GM18868 (cell line): ENCODE measurements around the gene NUP54.
A peak's percentile ranks its signal among the peaks of the same experiment; 100 is the strongest.

Source experiments
- ATAC-seq: cut with Tn5 transposase; IDR thresholded peaks from one replicate; pipeline ENCODE4 v1.9.1; 2021; ENCODE audit warnings: mild to moderate bottlenecking, moderate library complexity; ENCODE audit not compliant: unreplicated experiment

NUP54 gene, protein sequence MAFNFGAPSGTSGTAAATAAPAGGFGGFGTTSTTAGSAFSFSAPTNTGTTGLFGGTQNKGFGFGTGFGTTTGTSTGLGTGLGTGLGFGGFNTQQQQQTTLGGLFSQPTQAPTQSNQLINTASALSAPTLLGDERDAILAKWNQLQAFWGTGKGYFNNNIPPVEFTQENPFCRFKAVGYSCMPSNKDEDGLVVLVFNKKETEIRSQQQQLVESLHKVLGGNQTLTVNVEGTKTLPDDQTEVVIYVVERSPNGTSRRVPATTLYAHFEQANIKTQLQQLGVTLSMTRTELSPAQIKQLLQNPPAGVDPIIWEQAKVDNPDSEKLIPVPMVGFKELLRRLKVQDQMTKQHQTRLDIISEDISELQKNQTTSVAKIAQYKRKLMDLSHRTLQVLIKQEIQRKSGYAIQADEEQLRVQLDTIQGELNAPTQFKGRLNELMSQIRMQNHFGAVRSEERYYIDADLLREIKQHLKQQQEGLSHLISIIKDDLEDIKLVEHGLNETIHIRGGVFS

DNA sequence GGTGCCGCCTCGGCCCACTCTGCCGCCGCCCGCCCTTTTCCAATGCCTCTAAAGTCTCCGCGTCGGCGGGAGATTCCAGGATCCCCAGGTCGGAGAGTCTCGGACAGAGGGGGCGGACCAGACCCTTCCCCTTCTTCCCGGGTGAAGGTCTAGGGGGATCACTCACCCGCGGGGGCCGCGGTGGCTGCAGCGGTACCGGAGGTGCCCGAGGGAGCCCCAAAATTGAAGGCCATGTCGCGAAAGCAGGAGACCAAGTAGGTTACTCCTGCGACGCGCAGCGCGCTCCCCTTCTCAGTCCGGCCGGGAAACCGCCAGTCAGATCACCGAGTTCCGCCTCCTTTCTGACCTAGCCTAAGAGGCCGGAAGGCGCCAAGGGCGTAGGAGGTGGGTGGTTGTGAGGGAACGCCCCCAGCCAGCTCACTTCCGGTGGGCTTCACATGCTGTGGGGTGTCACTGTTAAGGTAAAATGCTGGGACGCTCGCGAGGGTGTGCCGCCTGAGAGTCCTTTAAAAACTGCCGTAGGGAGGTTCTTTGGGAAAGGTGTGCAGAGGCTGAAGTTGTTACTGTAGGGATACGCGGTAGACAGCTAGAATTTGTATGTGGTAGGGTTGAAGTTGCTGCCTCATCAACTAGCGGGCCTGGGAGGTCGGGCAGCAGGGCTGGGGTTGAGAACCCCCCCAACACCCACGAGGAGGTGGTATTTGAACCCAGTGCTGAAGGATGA, at the start of gene NUP54:
TSS of gene NUP54 (minus strand) at position 256 of the 724 bp plus-strand sequence. CDS start at position 233, 23 bp downstream.
- ATAC-seq = peak; percentile 99

DNA sequence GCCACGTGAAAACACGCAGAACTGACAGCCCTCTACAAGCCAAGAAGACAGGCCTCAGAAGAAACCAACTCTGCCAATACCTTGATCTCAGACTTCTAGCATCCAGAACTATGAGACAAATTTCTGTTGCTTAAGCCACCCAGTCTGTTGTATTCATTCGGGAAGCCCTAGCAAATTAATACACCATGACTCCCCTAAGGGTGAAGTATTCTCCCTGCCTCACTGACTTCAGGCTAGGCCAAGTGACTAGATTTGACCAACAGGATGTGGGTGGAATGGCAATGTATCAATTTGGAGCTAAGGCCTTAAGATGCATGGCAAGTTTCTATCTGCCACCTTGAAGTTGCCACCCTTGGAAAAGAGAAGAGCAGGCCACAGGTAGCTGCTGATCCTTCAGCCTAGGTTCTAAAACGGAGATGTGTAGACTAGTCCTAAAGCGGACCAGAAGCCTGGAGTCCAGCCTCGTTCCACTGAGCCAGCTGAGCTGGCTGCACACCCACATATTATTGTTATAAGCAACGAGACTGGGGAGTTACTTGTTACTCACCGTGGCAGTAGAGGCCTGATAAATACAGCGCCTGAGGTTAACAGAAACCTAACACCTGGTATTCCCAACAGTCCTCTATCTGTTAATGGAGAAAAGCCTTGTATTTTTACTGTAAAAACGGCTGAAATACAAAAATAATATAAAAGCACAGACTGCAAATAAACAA, 49.0 kb upstream of the NUP54 start:
- ATAC-seq = no peak

DNA sequence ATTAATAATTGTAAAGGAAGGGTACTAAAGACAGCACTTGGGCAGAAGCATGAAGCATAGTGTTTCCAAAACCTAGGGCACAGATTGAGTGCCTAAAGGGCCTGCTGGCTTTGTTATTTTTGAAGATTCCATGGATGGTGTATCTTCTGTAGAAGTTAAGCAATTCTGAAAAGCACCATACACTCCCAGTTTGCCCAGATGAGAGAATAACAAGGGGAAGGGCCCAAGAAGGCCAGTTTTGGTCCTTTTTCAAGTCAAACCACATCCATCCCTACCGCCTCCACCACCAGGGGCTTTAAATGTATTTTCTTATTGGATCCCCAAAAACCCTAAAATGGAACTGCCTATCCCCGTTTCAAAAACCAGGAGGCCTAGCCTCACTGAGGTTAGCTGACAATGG, 48.2 kb upstream of the NUP54 start:
- ATAC-seq = no peak

DNA sequence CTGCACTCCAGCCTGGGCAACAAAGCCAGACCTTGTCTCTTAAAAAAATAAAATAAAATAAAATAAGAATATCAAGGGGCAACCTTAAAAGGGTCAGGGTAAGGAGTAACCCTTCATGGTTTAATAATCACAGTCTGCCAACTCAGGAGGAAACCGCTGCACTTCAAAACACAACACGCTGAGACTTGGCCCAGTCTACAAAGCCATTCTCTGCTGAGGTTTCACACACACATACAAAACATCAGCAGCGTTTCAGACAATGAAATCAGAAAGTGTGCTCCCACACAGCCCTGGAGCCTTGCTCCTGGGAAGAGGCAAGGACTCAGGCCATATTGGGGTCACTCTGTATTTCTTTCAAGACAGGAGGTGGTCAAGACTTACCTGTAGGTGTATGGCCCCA, 47.1 kb upstream of the NUP54 start:
- no peak for ATAC-seq

DNA sequence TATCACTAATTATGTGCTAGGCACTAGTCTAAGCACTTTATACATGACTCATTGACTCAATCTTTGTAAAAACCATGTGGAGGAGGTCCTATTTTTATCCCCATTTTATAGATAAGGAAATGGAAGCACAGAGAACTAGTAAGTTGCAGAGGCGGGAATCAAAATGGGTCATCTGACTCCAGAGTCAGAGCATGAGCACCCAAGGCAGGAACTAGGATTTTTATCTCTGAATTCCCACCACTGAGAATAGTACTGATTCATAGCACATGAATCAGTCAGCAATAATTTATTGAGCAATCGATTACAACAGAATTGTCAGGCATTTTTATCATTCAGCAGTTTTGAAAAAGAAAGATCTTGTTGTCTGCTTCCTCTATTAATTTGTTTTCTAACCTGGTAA, 46.1 kb upstream of the NUP54 start:
- ATAC-seq = no peak

DNA sequence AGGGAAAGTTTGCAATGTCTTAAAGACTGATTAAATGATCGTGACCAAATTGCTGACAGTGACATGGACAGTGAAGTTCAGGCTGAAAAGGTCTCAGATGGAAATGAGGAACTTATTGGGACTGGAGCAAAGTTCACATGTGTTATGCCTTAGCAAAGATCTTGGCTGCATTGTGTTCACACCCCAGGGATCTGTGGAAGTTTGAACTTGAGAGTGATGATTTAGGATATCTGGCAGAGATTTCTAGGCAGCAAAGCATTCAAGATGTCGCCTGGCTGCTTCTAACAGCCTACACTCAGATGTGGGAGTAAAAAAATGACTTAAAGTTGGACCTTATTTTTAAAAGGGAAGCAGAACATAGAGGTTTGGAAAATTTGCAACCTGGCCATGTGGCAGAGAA, 44.0 kb upstream of the NUP54 start:
- no peak for ATAC-seq

DNA sequence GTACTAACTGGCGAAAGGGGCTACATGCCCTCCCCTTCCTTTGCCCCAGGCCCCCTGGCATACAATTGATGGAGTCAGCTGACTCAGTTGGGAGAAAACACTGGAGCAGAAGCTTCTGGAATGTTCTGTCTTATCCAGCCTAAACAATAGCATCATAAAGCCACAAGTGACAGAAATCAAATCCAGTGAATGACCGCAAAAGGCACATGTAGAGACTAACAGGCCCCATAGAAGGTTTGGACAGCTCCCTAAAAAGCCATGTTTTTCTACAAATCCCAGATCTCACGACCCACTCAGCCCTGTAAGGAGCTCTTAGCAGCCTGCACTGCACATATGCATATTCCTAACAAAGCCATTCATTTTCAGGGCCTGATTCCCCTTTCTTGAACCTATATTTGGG, 40.4 kb upstream of the NUP54 start:
- no peak for ATAC-seq

DNA sequence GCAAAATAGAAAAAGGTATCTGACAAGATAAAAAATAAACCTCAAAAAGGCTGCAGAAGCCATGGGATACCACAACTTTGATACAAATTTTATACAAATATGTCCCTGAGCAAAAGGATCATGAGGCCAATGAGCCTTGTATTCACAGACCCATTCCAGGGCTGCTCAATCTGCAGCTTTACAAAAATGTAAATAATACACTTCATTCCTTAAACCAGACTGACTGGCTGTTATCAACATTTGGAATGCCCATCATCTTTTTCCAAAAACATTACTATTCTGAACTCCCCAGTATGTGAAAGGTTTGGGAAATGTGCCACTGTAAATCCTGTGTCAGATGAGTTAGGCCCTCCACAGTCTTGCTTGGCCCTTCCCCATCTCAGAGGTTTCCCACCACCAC, 40.0 kb upstream of the NUP54 start:
- ATAC-seq = no peak

DNA sequence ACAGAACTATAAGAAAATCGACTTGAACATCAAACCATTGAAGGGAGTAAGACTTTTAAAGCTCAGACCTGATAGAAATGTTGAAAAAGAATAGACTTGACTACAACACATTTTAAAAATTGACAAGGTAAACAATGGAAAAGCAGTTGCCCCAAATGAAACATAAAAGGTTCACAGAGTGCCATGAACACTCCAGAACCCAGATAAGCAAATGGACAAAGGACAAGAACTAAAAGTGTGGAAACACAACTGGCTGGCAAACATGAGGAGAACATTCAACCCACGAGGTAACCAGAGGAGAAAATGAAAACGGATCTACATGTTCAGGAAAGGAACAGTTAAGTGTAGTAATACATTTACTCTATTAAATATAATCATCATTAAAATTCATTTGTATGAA, 39.0 kb upstream of the NUP54 start:
- no peak for ATAC-seq

DNA sequence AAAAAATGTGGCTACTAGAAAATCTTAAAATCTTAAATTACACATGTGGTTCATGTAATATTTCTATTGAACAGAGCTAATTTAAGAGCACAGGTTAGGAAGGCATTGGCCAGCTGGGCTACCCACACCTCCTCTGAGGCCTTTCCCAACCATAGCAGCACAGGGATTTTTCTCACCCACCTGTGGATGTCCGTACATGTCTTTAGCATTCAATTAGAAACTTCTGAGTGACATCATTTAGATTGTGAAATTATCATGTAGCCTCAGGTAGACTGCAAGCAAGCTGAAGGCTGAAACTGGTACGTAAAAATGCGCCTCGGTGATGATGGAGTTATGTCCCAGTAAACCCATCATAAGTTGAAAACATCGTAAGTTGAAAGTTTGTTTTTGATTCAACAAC, 34.3 kb upstream of the NUP54 start:
- no peak for ATAC-seq

DNA sequence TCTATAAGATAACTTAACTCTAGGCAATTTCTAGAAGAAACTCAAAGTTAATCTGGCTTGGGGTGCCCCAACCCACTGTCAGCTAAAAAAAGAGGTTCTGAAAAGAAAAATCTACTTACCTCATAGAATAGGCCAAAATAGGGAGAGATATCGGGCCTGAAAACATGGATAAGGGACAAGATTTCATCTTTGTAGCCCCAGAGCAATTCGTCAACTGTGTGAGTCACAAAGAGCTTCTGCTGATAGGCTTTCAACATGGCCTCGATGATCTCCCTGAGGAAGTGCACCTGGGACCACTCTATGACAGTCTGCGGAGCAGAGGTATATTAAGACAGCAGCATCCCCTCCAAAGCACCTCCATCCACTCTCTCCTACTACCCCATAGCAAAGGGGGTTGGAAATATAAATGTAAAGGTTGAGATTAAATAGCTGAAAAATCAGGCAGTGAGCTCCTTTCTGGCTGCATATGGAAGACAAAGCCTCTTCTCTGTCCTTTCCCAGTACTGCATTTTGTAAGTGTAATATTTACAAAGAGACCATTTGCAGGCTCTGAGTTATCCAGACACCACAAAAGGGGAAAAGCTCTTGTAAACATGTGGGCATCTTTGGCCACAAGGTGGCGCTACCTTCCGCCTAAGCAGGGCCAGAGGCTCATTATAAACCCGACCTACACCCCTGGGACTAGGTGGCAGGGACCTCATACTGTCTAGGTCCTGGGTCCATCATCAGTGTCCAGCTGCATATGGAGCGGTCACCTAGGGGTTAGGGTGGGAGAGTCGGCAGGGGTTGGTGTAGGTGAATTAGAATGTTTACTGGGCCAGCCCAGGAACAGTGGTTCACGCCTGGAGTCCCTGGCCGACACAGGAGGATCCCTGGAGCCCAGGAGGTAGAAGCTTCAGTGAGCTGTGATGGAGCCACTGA, 31.5 kb upstream of the NUP54 start:
- ATAC-seq = peak; percentile 90

DNA sequence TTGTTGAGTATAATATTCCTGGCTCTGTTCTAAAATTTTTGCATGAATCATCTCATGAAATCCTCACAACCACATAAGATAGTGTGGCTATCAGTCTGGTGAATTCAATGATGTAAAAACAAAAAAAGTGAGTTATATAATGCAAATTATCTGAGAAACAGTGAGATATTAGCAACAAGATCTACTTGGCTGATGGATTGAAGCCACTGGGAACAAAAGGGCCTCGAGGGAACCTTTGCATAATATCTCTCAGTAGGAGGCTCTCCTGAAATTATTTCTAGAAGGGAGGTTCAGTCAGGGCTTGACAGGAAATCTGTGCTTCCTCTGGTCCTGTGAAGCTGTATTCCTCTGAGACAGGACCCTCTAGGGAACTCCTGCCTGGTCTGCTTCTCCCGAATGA, 30.1 kb upstream of the NUP54 start:
- no peak for ATAC-seq

DNA sequence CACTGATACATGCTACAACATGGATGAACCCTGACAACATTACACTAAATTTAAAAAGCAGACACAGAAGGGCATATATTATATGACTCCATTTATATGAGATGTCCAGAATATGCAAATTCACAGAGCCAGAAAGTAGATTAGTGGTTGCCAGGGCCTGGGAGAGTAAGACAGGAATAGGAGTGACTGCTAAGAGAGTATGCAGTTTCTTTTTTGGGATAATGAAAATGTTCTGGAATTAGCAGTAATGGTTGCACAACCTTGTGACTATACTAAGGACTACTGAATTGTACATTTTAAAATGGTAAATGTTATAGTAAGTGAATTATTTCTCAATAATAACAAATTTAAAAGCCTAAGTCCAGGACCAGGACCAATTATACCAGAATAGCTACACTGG, 29.5 kb upstream of the NUP54 start:
- no peak for ATAC-seq

DNA sequence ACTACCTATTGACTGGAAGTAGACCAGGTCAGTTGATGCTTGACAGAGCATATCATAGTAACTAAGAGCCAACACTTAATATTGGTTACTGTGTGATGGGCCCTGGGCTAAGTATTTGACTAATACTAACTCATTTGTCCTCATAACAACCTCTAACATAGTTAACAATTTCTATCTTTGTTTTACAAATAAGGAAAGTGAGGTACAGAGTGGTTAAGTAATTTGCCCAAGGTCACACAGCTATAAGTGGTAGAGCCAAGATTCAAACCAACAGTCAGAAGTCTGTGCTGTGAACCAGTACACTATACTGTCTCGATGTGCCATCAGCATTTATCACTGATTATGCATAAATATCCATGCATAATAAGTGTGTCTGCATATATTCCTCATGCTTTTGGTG, 27.1 kb upstream of the NUP54 start:
- ATAC-seq = no peak

DNA sequence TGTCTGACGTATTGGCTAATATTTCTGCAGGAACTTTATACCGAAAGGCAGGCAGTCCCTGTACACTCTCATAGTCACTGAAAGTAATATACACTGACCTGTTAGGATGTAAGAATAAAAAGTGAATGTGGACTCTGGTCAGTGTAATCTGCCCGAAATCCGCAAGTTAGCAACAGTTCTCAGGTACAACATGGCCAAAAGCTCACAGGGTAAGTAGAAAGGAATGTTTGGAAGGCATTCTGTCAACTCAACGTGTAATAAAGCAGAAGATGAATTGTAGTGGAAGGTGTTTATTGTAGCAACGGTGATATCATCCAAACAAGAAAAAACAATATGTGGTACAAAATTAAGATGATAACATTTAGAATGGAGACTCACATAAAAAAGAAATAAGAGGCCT, 26.0 kb upstream of the NUP54 start:
- no peak for ATAC-seq

DNA sequence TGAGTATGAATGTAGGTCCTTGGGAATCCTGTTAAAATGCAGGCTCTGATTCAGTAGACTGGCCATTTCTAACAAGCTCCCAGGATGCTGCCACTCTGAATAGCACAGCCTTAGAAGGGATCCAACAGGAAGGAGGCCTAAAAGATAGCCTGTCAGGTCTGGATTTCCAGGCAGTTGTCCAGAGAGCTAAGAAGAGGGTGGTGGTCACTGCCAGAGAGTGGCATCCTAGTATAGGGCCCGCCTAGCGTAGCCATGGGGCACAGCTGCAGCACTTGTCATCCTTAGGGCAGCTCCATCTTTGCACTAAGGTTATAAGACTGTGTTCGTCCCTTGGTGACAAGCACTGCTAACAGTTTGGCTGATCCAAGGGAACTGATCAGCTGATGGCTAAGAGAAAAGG, 20.5 kb upstream of the NUP54 start:
- ATAC-seq = no peak

DNA sequence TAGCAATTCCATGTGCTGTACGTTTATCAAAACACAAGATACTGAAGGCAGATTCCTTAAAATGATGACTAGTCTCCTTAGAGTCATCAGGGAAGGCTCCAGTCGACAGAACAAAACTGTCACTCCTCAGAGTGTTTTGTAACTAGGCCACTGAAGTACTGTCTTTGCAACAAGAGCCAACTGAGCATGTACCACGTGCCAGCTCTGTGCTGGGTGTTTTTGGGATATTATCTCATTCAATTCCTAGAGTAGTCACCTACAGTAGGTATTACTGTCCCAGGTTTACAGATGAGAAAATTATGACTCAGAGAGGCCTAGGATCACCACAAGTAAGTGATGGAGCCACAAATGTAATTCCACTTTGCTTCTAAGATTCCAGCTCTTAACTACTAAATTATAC, 18.3 kb upstream of the NUP54 start:
- no peak for ATAC-seq

DNA sequence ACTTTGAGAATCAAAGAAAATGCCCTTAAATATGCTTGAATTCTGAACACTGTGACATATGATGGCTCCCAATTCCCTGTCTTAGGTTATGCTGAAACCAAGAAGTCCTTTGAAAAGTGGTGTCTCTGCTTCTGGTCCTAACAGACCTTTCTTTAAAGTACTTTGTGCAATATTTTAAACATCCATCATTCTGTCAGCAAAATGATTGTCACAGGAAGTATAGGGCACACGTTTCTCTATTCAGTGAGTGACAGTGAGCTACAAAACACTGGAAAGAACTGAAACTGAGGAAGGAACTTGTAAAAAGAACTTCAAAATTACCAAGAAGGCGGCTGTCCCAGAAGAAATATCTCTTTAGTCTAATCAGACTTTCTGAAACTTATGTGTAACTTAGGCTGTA, 12.2 kb upstream of the NUP54 start:
- no peak for ATAC-seq

DNA sequence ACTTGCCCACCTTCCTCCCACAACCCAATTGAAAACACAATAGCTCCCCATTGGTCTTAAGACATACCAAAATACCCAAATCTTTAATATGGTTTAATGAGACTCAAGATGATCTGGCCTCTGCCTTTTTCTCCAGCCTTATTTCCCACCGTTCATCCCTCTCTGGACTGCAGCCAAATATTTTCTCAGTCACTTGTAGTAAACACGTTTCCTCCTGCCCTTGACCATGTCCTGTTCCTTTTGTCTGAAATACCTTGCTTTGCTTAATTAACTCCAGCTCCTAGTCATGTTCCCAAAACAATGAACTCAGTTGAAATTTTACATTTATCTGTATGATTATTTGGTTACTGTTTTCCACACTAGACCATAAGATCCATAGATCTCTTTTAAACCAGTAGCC, 8.4 kb upstream of the NUP54 start:
- ATAC-seq = no peak

DNA sequence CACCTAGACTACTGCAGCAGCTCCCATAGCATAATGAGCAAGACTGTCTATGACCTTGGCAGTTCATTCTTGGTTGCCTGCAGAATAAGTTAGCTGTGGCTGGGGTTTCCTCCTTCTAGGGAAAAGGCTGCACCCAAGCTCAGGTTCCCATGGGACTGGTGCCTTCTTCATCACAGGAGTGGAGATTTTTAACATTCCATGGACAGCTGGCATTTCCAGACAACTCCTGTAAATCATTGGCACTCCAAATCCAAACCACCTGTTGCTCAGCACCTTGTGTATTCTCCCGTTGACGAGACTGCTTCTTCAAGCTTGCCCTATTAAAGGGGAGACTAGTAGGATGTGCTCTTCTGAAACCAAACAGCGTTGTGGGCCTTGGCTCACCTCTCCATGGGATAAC, 7.8 kb upstream of the NUP54 start:
- ATAC-seq = no peak

DNA sequence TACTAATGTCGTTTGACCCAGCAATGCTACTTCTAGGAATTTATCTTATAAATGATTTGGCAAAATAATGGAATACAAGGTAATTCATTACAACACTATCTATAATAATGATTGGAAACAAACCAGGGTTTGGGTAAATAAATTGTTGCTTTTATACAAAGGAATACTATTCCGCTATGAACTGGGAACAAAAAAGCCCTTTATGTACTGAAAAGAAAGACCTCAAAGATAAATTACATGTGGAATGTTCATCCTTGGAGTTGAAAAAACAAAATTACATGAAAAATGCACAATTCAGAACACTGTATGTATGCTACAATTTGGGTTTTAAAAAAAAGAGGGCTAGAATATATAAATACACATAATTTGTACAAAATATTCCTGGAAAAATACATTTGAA, 5.2 kb upstream of the NUP54 start:
- no peak for ATAC-seq
